ENCODE data around the gene NR1D2. TPM values are rescaled to one million over a fixed set of nuclear protein-coding genes. Genes with fewer than 3 reads are reported as not detected.
"Not testable (repeated sequence)": the region's sequence is repeated elsewhere in the genome, so short reads cannot be mapped to it uniquely, and the experiment has no call there.

The NR1D2 gene
- total and polyA plus RNA-seq, 2 donors (not counting 1 experiment from before 2014, with no cell fraction given), result 9.9 to 58.2 TPM

DNA sequence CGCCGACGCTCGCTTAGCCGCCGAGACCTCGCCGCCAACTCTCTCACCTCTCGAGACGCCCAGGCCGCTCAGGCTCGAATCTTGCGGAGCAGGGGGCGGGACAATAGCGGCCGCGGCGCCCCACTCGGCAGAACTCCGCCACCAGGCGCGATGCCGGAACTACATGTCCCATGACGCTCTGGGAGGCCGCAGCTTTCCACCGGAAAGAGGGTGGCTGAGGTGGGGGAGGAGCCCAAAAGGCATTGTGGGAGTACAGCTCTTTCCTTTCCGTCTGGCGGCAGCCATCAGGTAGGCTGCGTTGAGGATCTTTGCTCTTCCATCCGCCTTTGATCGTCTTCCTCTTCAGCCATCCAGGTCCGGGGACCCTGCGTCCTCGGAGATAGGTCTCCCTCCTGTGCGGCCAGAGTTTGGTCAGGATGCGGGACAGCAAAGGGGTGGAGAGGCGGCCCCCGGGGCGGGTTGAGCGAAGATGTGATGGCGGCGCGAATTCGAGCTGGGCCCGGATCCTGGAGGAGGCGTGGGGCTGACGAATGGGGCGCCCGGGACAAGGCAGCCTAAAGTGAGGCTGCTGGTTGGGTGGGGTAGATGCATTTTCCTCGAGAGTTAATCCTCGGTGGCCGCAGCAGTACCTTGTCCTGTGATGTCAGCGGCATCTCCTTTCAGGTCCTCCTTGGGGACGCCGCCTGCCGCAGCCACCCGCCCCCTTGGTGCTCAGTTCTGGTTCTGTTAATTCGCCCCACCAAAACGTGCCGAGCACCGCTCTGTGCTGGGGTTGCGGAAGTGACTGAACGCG is 28.0 kb upstream of the NR1D2 start, which contains the start of the genes NKIRAS1 and RPL15:
NKIRAS1 (minus strand) TSS at position 105 of the 793 bp plus-strand sequence. CDS start 6,086 bp downstream, outside the sequence.
RPL15 (plus strand) TSS at position 247 of the 793 bp plus-strand sequence. CDS start 728 bp downstream, outside the sequence.
- peak within 1 kb of the TSS; percentile 99 for H3K27ac Mint-ChIP-seq
- peak within 1 kb of the TSS; percentile 99 for H3K4me3 Mint-ChIP-seq
- peak within 1 kb of the TSS; percentile 93 for H3K9ac ChIP-seq (ENCODE audit: low read length)
- DNase-seq (peak; percentile 97), ATAC-seq (ENCODE audit: low read depth) (peak; percentile 92)
- peaks cover 4% of the 10 kb centered on the region for H3K27me3 Mint-ChIP-seq
- peaks cover 33 to 35% of the 10 kb centered on the region in 2 donors for H3K4me1 ChIP-seq (ENCODE audit: control insufficient read depth in 2 of 2, insufficient read depth in 2 of 2, low read length in 2 of 2)
- no peaks in the 10 kb centered on the region for H3K27me3 ChIP-seq (replicated peaks in 1 of 4; ENCODE audit: control extremely low read depth in 1 of 4, control insufficient read depth in 3 of 4, insufficient read depth in 4 of 4, low read length in 3 of 4)
- peaks cover 39% of the 10 kb centered on the region for H4K20me1 ChIP-seq (ENCODE audit: control insufficient read depth, insufficient read depth, low read length, poor library complexity, severe bottlenecking)
- H3K4me3 ChIP-seq (ENCODE audit: control extremely low read depth in 1 of 5, extremely low read depth in 1 of 5, insufficient read depth in 1 of 5, low read depth in 2 of 5, low read length in 4 of 5), result peak within 1 kb of the TSS; percentile 83 to 99 (median 99)
- peak within 1 kb of the TSS; percentile 93 for H2AFZ ChIP-seq (ENCODE audit: insufficient read depth, low read depth, low read length, poor library complexity, severe bottlenecking)
- TF ChIP-seq EZH2 (IDR thresholded peaks at IDR 0.05; ENCODE audit: borderline replicate concordance, insufficient read depth, low read depth, low read length, poor library complexity, severe bottlenecking), result no peak
- TF ChIP-seq, protein P1, sequence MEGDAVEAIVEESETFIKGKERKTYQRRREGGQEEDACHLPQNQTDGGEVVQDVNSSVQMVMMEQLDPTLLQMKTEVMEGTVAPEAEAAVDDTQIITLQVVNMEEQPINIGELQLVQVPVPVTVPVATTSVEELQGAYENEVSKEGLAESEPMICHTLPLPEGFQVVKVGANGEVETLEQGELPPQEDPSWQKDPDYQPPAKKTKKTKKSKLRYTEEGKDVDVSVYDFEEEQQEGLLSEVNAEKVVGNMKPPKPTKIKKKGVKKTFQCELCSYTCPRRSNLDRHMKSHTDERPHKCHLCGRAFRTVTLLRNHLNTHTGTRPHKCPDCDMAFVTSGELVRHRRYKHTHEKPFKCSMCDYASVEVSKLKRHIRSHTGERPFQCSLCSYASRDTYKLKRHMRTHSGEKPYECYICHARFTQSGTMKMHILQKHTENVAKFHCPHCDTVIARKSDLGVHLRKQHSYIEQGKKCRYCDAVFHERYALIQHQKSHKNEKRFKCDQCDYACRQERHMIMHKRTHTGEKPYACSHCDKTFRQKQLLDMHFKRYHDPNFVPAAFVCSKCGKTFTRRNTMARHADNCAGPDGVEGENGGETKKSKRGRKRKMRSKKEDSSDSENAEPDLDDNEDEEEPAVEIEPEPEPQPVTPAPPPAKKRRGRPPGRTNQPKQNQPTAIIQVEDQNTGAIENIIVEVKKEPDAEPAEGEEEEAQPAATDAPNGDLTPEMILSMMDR (IDR thresholded peaks at IDR 0.05), result peak; percentile 36
- H3K79me2 ChIP-seq (ENCODE audit: control insufficient read depth, insufficient read depth, low read length), result peaks cover 42% of the 10 kb centered on the region
- H3K4me2 ChIP-seq (replicated peaks; ENCODE audit: low read depth, low read length, poor library complexity, severe bottlenecking), result peak within 1 kb of the TSS; percentile 92
- H3K27ac ChIP-seq (ENCODE audit: low read length in 2 of 2), result peak within 1 kb of the TSS; percentile 85 to 94
- POLR2A ChIA-PET, result interaction anchor here (0.6 to 2.3 kb wide), 13 partner anchors 8 to 715 kb away, joined by 3 to 35 read pairs (median 3); partner anchors contain the start of gene NR1D2
- under 1% methylated on average over 64 of the region's 64 CpGs for WGBS (ENCODE audit: insufficient coverage)
- no peaks in the 10 kb centered on the region for H3K9me3 ChIP-seq (ENCODE audit: control extremely low read depth in 1 of 3, control insufficient read depth in 2 of 3, insufficient read depth in 1 of 3, low read length in 2 of 3)
- peaks cover 5 to 41% of the 10 kb centered on the region in 2 experiments for H3K36me3 ChIP-seq (replicated peaks in 1 of 2; ENCODE audit: control extremely low read depth in 1 of 2, control insufficient read depth in 1 of 2, extremely low read depth in 1 of 2, insufficient read depth in 2 of 2, low read length in 1 of 2)
- CTCF ChIA-PET, result interaction anchor here (0.8 to 2.5 kb wide), 8 partner anchors 17 to 109 kb away, joined by 3 to 11 read pairs (median 3); no protein-coding TSS in a partner anchor
- no peaks in the 10 kb centered on the region for H3K9me3 Mint-ChIP-seq (ENCODE audit: insufficient read depth)
- intact Hi-C loops (cut with micrococcal nuclease), result loop anchor here (1.0 to 10.0 kb wide), 6 partner anchors 28 to 1748 kb away; partner anchors contain the start of genes NR1D2, TOP2B and UBE2E2
- H3K4me1 Mint-ChIP-seq, result peaks cover 51% of the 10 kb centered on the region

DNA sequence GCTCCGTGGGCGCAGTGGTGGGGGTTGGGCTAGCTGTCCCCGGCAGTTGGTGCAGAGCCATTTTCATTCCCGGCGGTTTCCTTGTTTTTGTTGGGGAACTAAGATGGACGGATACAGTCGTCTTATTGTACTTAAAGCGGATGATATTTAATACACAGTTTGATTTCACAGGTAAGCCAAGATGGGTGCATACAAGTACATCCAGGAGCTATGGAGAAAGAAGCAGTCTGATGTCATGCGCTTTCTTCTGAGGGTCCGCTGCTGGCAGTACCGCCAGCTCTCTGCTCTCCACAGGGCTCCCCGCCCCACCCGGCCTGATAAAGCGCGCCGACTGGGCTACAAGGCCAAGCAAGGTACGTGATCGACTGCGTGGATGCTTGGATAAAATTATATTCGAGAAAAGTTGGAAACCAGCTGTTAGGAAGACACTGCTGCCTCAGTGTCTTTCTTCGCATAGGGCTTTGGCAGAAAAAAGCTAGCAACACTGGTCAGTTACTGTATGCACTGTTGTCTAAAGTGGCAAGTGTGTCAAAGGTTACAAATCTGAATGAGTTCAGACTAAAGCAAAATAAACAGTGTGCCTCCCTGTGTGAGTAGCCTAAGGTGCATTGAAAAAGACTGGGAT is 27.3 kb upstream of the NR1D2 start:
- peak overlapping the region; percentile 92 for H3K4me2 ChIP-seq (replicated peaks; ENCODE audit: low read depth, low read length, poor library complexity, severe bottlenecking)
- intact Hi-C loops (cut with micrococcal nuclease), result loop anchor here (1.0 to 10.0 kb wide), 4 partner anchors 28 to 1747 kb away; partner anchors contain the start of genes NR1D2 and TOP2B
- H2AFZ ChIP-seq (ENCODE audit: insufficient read depth, low read depth, low read length, poor library complexity, severe bottlenecking); H3K9me3 Mint-ChIP-seq (ENCODE audit: insufficient read depth); H3K27me3 ChIP-seq (replicated peaks in 1 of 4; ENCODE audit: control extremely low read depth in 1 of 4, control insufficient read depth in 3 of 4, insufficient read depth in 4 of 4, low read length in 3 of 4); ATAC-seq (ENCODE audit: low read depth); H3K27me3 Mint-ChIP-seq; H3K9me3 ChIP-seq (ENCODE audit: control extremely low read depth in 1 of 3, control insufficient read depth in 2 of 3, insufficient read depth in 1 of 3, low read length in 2 of 3): not testable (repeated sequence)
- Mint-ChIP-seq H3K4me1 (peaks cover 50% of the 10 kb centered on the region), H3K27ac (peak overlapping the region; percentile 99), H3K4me3 (peak overlapping the region; percentile 99)
- H3K79me2 ChIP-seq (ENCODE audit: control insufficient read depth, insufficient read depth, low read length), result peaks cover 42% of the 10 kb centered on the region
- H3K4me3 ChIP-seq (ENCODE audit: control extremely low read depth in 1 of 5, extremely low read depth in 1 of 5, insufficient read depth in 1 of 5, low read depth in 2 of 5, low read length in 4 of 5), result peak overlapping the region; percentile 83 to 99 (median 99)
- H3K36me3 ChIP-seq (replicated peaks in 1 of 2; ENCODE audit: control extremely low read depth in 1 of 2, control insufficient read depth in 1 of 2, extremely low read depth in 1 of 2, insufficient read depth in 2 of 2, low read length in 1 of 2), result peaks cover 5 to 43% of the 10 kb centered on the region in 2 experiments
- peak; percentile 24 for DNase-seq
- H3K4me1 ChIP-seq (ENCODE audit: control insufficient read depth in 2 of 2, insufficient read depth in 2 of 2, low read length in 2 of 2), result peaks cover 33 to 35% of the 10 kb centered on the region in 2 donors
- ChIA-PET CTCF (interaction anchor here (0.6 to 2.5 kb wide), 7 partner anchors 21 to 245 kb away, joined by 3 to 11 read pairs (median 3); no protein-coding TSS in a partner anchor), POLR2A (interaction anchor here (0.6 to 2.3 kb wide), 8 partner anchors 10 to 112 kb away, joined by 3 to 35 read pairs (median 6); partner anchors contain the start of genes NR1D2 and UBE2E1)
- 1% methylated on average over 16 of the region's 21 CpGs for WGBS (ENCODE audit: insufficient coverage)
- H4K20me1 ChIP-seq (ENCODE audit: control insufficient read depth, insufficient read depth, low read length, poor library complexity, severe bottlenecking), result peaks cover 39% of the 10 kb centered on the region
- peak overlapping the region; percentile 85 to 94 for H3K27ac ChIP-seq (ENCODE audit: low read length in 2 of 2)
- H3K9ac ChIP-seq (ENCODE audit: low read length), result peak overlapping the region; percentile 93

DNA sequence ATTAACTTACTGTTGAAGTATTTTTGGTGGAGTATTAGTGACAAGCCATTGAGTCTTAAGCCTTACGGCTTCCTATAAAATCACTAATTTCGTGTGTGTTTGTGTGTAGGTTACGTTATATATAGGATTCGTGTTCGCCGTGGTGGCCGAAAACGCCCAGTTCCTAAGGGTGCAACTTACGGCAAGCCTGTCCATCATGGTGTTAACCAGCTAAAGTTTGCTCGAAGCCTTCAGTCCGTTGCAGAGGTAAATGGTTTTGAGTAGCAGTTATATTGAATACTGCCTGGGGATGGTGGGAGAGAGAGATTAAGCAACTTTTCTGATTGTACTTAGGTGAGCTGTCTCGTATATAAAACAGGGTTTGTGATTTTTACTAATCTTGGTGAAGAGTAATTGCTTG is 26.8 kb upstream of the NR1D2 start:
- WGBS (ENCODE audit: insufficient coverage), result 8% methylated on average over 2 of the region's 12 CpGs
- intact Hi-C loops (cut with micrococcal nuclease), result loop anchor here (10.0 kb wide), 1 partner anchor 1746 kb away; the partner anchor contains the start of gene TOP2B
- H3K4me1 Mint-ChIP-seq, result peaks cover 50% of the 10 kb centered on the region

More for the DNA sequence above, 26.8 kb upstream of the NR1D2 start:
- not testable (repeated sequence) for H3K27me3 ChIP-seq (replicated peaks in 1 of 4; ENCODE audit: control extremely low read depth in 1 of 4, control insufficient read depth in 3 of 4, insufficient read depth in 4 of 4, low read length in 3 of 4); ATAC-seq (ENCODE audit: low read depth); H3K9me3 ChIP-seq (ENCODE audit: control extremely low read depth in 1 of 3, control insufficient read depth in 2 of 3, insufficient read depth in 1 of 3, low read length in 2 of 3); H3K27me3 Mint-ChIP-seq; DNase-seq; H2AFZ ChIP-seq (ENCODE audit: insufficient read depth, low read depth, low read length, poor library complexity, severe bottlenecking); H3K9me3 Mint-ChIP-seq (ENCODE audit: insufficient read depth)
- peak overlapping the region; percentile 99 for H3K4me3 Mint-ChIP-seq
- Histone ChIP-seq H3K9ac (ENCODE audit: low read length) (peak overlapping the region; percentile 93), H4K20me1 (ENCODE audit: control insufficient read depth, insufficient read depth, low read length, poor library complexity, severe bottlenecking) (peaks cover 39% of the 10 kb centered on the region), H3K79me2 (ENCODE audit: control insufficient read depth, insufficient read depth, low read length) (peaks cover 42% of the 10 kb centered on the region), H3K4me2 (replicated peaks; ENCODE audit: low read depth, low read length, poor library complexity, severe bottlenecking) (peak overlapping the region; percentile 92), H3K4me1 (ENCODE audit: control insufficient read depth in 2 of 2, insufficient read depth in 2 of 2, low read length in 2 of 2) (peaks cover 33 to 35% of the 10 kb centered on the region in 2 donors), H3K36me3 (replicated peaks in 1 of 2; ENCODE audit: control extremely low read depth in 1 of 2, control insufficient read depth in 1 of 2, extremely low read depth in 1 of 2, insufficient read depth in 2 of 2, low read length in 1 of 2) (peaks cover 5 to 43% of the 10 kb centered on the region in 2 experiments), H3K4me3 (ENCODE audit: control extremely low read depth in 1 of 5, extremely low read depth in 1 of 5, insufficient read depth in 1 of 5, low read depth in 2 of 5, low read length in 4 of 5) (peak overlapping the region; percentile 83 to 99 (median 99)), H3K27ac (ENCODE audit: low read length in 2 of 2) (peak overlapping the region; percentile 85 to 94)
- CTCF ChIA-PET, result interaction anchor here (0.6 to 1.4 kb wide), 3 partner anchors 21 to 246 kb away, joined by 3 read pairs; no protein-coding TSS in a partner anchor
- H3K27ac Mint-ChIP-seq, result peak overlapping the region; percentile 99
- POLR2A ChIA-PET, result interaction anchor here (0.6 to 2.3 kb wide), 4 partner anchors 9 to 113 kb away, joined by 4 to 35 read pairs (median 6); partner anchors contain the start of genes NR1D2 and UBE2E1
